ENCODE measurements around the gene AGL. TPM values are rescaled to one million over a fixed set of nuclear protein-coding genes. Genes with fewer than 3 reads are reported as not detected.

Gene AGL
- total RNA-seq, 2 experiments from 2014 or later = 12.2 to 20.6 TPM

DNA sequence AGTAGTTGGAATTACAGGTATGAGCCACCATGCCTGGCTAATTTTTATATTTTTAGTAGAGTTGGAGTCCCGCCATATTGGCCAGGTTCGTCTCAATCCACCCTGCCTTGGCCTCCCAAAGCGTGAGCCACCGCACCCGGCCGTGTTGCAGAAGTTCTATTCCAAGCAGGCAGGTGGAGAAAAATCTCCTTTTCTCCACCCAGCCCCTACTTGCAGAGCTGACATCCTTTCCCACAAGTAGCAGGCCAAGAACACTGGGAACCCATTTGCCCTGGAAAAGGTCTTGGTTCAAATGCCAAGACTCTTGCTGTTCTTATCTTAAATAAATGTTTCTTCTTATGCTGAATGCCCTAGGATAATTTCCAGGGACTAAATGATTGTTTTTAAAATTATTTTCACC is 17.5 kb downstream of the AGL start:
- BruUV-seq (replicated peaks) = no TSS peak
- DNase-seq (ENCODE audit: low spot score) = no peak
- Histone ChIP-seq H3K4me1 (ENCODE audit: insufficient read depth, low read length, poor library complexity, severe bottlenecking) (no peaks in the 10 kb centered on the region), H4K20me1 (ENCODE audit: insufficient read depth, low read length) (no peaks in the 10 kb centered on the region), H3K4me3 (ENCODE audit: low read depth, low read length, poor library complexity, severe bottlenecking) (no peak overlapping the region), H2AFZ (ENCODE audit: low read length) (no peak overlapping the region), H3K9me3 (ENCODE audit: low read length) (no peaks in the 10 kb centered on the region), H3K36me3 (ENCODE audit: insufficient read depth, low read length) (peaks cover 46% of the 10 kb centered on the region), H3K27ac (ENCODE audit: low read depth, low read length, poor library complexity, severe bottlenecking) (no peak overlapping the region), H3K79me2 (ENCODE audit: insufficient read depth, low read depth, low read length) (no peaks in the 10 kb centered on the region), H3K9me2 (ENCODE audit: insufficient read depth, low read length) (no peaks in the 10 kb centered on the region), H3K4me2 (ENCODE audit: low read length) (no peak overlapping the region)
- CTCF ChIA-PET (ENCODE audit: unreplicated experiment) = no interaction called here
- POLR2A ChIA-PET = no interaction called here
- no peak for TF ChIP-seq EZH2phosphoT487 (IDR thresholded peaks at IDR 0.05; ENCODE audit: borderline replicate concordance, low read depth, low read length)
- TF ChIP-seq, protein P1, sequence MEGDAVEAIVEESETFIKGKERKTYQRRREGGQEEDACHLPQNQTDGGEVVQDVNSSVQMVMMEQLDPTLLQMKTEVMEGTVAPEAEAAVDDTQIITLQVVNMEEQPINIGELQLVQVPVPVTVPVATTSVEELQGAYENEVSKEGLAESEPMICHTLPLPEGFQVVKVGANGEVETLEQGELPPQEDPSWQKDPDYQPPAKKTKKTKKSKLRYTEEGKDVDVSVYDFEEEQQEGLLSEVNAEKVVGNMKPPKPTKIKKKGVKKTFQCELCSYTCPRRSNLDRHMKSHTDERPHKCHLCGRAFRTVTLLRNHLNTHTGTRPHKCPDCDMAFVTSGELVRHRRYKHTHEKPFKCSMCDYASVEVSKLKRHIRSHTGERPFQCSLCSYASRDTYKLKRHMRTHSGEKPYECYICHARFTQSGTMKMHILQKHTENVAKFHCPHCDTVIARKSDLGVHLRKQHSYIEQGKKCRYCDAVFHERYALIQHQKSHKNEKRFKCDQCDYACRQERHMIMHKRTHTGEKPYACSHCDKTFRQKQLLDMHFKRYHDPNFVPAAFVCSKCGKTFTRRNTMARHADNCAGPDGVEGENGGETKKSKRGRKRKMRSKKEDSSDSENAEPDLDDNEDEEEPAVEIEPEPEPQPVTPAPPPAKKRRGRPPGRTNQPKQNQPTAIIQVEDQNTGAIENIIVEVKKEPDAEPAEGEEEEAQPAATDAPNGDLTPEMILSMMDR (conservative IDR thresholded peaks at IDR 0.05; ENCODE audit: low read length) = no peak
- intact Hi-C loops (cut with micrococcal nuclease; ENCODE audit: unreplicated experiment) = no loop called here

- H3K4me3 ChIP-seq (ENCODE audit: low read depth, low read length, poor library complexity, severe bottlenecking) = no peak overlapping the region
- POLR2A ChIA-PET = interaction anchor here (0.7 kb wide), 1 partner anchor 11 kb away, joined by 4 read pairs; no protein-coding TSS in a partner anchor
Observed at GRCh38 chr1:99869304-99869703, 19.1 kb downstream of the AGL start.

DNA sequence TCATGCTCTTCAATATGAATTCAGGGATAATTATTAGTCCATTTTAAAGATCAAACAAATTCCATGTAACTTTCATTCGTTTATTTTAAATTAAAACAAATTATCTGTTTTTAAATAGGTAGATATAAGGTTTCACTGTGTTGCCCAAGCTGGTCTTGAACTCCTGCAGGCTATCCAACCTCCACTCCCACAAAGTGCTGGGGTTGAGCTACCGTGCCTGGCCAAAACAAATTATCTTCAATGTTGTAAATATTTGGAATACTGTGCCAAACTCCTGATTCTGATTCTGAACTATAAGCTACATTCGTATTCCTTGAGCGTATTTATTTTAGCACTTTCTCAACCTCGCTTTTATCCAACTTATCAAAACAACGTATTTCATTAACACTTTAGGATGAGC is 19.6 kb downstream of the AGL start:
- Histone ChIP-seq H3K27ac (ENCODE audit: low read depth, low read length, poor library complexity, severe bottlenecking) (no peak overlapping the region), H3K36me3 (ENCODE audit: insufficient read depth, low read length) (peaks cover 27% of the 10 kb centered on the region), H3K4me3 (ENCODE audit: low read depth, low read length, poor library complexity, severe bottlenecking) (no peak overlapping the region), H3K9me3 (ENCODE audit: low read length) (no peaks in the 10 kb centered on the region), H3K79me2 (ENCODE audit: insufficient read depth, low read depth, low read length) (no peaks in the 10 kb centered on the region), H2AFZ (ENCODE audit: low read length) (no peak overlapping the region), H4K20me1 (ENCODE audit: insufficient read depth, low read length) (no peaks in the 10 kb centered on the region), H3K4me2 (ENCODE audit: low read length) (no peak overlapping the region), H3K4me1 (ENCODE audit: insufficient read depth, low read length, poor library complexity, severe bottlenecking) (no peaks in the 10 kb centered on the region), H3K9me2 (ENCODE audit: insufficient read depth, low read length) (no peaks in the 10 kb centered on the region)
- ChIA-PET CTCF (ENCODE audit: unreplicated experiment) (no interaction called here), POLR2A (interaction anchor here (0.7 to 1.3 kb wide), 3 partner anchors 8 to 94 kb away, joined by 3 to 4 read pairs (median 3); no protein-coding TSS in a partner anchor)
- DNase-seq (ENCODE audit: low spot score) = no peak
- BruUV-seq (replicated peaks) = no TSS peak
- intact Hi-C loops (cut with micrococcal nuclease; ENCODE audit: unreplicated experiment) = no loop called here
- TF ChIP-seq, protein P1 (conservative IDR thresholded peaks at IDR 0.05; ENCODE audit: low read length) = no peak
- no peak for TF ChIP-seq EZH2phosphoT487 (IDR thresholded peaks at IDR 0.05; ENCODE audit: borderline replicate concordance, low read depth, low read length)

More at GRCh38 chr1:99869304-99869703, 19.1 kb downstream of the AGL start:
- no peak for TF ChIP-seq EZH2phosphoT487 (IDR thresholded peaks at IDR 0.05; ENCODE audit: borderline replicate concordance, low read depth, low read length)
- TF ChIP-seq, protein P1 (conservative IDR thresholded peaks at IDR 0.05; ENCODE audit: low read length) = no peak
- Histone ChIP-seq H3K9me2 (ENCODE audit: insufficient read depth, low read length) (no peaks in the 10 kb centered on the region), H4K20me1 (ENCODE audit: insufficient read depth, low read length) (no peaks in the 10 kb centered on the region), H3K9me3 (ENCODE audit: low read length) (no peaks in the 10 kb centered on the region), H3K79me2 (ENCODE audit: insufficient read depth, low read depth, low read length) (no peaks in the 10 kb centered on the region), H3K4me2 (ENCODE audit: low read length) (no peak overlapping the region), H3K36me3 (ENCODE audit: insufficient read depth, low read length) (peaks cover 31% of the 10 kb centered on the region), H2AFZ (ENCODE audit: low read length) (no peak overlapping the region), H3K4me1 (ENCODE audit: insufficient read depth, low read length, poor library complexity, severe bottlenecking) (no peaks in the 10 kb centered on the region), H3K27ac (ENCODE audit: low read depth, low read length, poor library complexity, severe bottlenecking) (no peak overlapping the region)
- BruUV-seq (replicated peaks) = no TSS peak
- intact Hi-C loops (cut with micrococcal nuclease; ENCODE audit: unreplicated experiment) = no loop called here
- CTCF ChIA-PET (ENCODE audit: unreplicated experiment) = no interaction called here
- DNase-seq (ENCODE audit: low spot score) = no peak

Data from OCI-LY7 (cell line).